ENCODE data around the gene NUDC. TPM values are rescaled to one million over a fixed set of nuclear protein-coding genes. Genes with fewer than 3 reads are reported as not detected.

NUDC gene
- total and polyA plus RNA-seq, 9 of the 15 experiments (the other 6 are each of a cell fraction or from before 2014, with no cell fraction given), result 9.8 to 234 (median 149) TPM

- peak; percentile 49; the same call in 1 of the 2 replicates for TF ChIP-seq TEAD4 (IDR thresholded peaks at IDR 0.05; ENCODE audit: low read length)
- TF ChIP-seq TEAD4 (CRISPR knock-in tag; IDR thresholded peaks at IDR 0.05; ENCODE audit: borderline replicate concordance), result peak; percentile 87; the same call in 1 of the 2 replicates
- TF ChIP-seq, protein P1, sequence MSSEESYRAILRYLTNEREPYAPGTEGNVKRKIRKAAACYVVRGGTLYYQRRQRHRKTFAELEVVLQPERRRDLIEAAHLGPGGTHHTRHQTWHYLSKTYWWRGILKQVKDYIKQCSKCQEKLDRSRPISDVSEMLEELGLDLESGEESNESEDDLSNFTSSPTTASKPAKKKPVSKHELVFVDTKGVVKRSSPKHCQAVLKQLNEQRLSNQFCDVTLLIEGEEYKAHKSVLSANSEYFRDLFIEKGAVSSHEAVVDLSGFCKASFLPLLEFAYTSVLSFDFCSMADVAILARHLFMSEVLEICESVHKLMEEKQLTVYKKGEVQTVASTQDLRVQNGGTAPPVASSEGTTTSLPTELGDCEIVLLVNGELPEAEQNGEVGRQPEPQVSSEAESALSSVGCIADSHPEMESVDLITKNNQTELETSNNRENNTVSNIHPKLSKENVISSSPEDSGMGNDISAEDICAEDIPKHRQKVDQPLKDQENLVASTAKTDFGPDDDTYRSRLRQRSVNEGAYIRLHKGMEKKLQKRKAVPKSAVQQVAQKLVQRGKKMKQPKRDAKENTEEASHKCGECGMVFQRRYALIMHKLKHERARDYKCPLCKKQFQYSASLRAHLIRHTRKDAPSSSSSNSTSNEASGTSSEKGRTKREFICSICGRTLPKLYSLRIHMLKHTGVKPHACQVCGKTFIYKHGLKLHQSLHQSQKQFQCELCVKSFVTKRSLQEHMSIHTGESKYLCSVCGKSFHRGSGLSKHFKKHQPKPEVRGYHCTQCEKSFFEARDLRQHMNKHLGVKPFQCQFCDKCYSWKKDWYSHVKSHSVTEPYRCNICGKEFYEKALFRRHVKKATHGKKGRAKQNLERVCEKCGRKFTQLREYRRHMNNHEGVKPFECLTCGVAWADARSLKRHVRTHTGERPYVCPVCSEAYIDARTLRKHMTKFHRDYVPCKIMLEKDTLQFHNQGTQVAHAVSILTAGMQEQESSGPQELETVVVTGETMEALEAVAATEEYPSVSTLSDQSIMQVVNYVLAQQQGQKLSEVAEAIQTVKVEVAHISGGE (CRISPR knock-in tag; IDR thresholded peaks at IDR 0.05), result peak in 2 of 3 experiments; percentile 54 to 87; a peak in 4 of 6 replicates
- no peak for TF ChIP-seq POLR3A (IDR thresholded peaks at IDR 0.05; ENCODE audit: borderline replicate concordance, extremely low read depth, insufficient read depth, insufficient read length)
- no peak for TF ChIP-seq ZC3H8 (IDR thresholded peaks at IDR 0.05)
- TF ChIP-seq NFRKB (IDR thresholded peaks at IDR 0.05; ENCODE audit: low read depth), result 0 out of 2 replicates have a peak, but pooled peaks have one; percentile 40
- TF ChIP-seq PPARD (CRISPR knock-in tag; IDR thresholded peaks at IDR 0.05), result no peak
- TF ChIP-seq FUS (optimal IDR thresholded peaks at IDR 0.05; ENCODE audit: low read depth, low read length), result no peak
- TF ChIP-seq VEZF1 (CRISPR knock-in tag; IDR thresholded peaks at IDR 0.05), result peak; percentile 44; the same call in 1 of the 2 replicates
- no peak for TF ChIP-seq RFX5 (IDR thresholded peaks at IDR 0.05; ENCODE audit: low read depth, low read length)
- TF ChIP-seq, protein P2, sequence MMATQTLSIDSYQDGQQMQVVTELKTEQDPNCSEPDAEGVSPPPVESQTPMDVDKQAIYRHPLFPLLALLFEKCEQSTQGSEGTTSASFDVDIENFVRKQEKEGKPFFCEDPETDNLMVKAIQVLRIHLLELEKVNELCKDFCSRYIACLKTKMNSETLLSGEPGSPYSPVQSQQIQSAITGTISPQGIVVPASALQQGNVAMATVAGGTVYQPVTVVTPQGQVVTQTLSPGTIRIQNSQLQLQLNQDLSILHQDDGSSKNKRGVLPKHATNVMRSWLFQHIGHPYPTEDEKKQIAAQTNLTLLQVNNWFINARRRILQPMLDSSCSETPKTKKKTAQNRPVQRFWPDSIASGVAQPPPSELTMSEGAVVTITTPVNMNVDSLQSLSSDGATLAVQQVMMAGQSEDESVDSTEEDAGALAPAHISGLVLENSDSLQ (IDR thresholded peaks at IDR 0.05), result peak; percentile 98
- TF ChIP-seq, protein P3, sequence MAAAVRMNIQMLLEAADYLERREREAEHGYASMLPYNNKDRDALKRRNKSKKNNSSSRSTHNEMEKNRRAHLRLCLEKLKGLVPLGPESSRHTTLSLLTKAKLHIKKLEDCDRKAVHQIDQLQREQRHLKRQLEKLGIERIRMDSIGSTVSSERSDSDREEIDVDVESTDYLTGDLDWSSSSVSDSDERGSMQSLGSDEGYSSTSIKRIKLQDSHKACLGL (CRISPR knock-in tag; IDR thresholded peaks at IDR 0.05; ENCODE audit: borderline replicate concordance, poor library complexity, severe bottlenecking), result no peak
- no peak for TF ChIP-seq ZNF212 (CRISPR knock-in tag; IDR thresholded peaks at IDR 0.05)
- peak; percentile 99 for TF ChIP-seq RBBP5 (IDR thresholded peaks at IDR 0.05; ENCODE audit: borderline replicate concordance, insufficient read depth, low read length, poor library complexity, severe bottlenecking)
- peak; percentile 56; the same call in 1 of the 2 replicates for TF ChIP-seq KLF13 (tag; IDR thresholded peaks at IDR 0.05; ENCODE audit: borderline replicate concordance, low read depth)
- TF ChIP-seq ZNF253 (CRISPR knock-in tag; conservative IDR thresholded peaks at IDR 0.05), result no peak
Measured at GRCh38 chr1:26921540-26922430, at the start of gene NUDC (continued).
